Stimulated activated CD4-positive, alpha-beta T cell treated with anti-CD3 and anti-CD28 coated beads, Interleukin-4, amount 100 ng/mL, for 48 hours (primary cell): Measurements from ENCODE around the gene MTUS2.

ENCODE experiments used
- DNase-seq, 2 donors: peaks; one replicate each; pipeline ENCODE4 v3.0.0-alpha.2; 2020; ENCODE audit warnings: low read depth in 2 of 2

Gene MTUS2

GRCh38 chr13:29524641-29525040, 704.5 kb downstream of the MTUS2 start:
- no peak for DNase-seq

GRCh38 chr13:29525757-29526156, 705.6 kb downstream of the MTUS2 start:
- no peak for DNase-seq

GRCh38 chr13:29526741-29527140, 706.6 kb downstream of the MTUS2 start:
- DNase-seq = no peak

GRCh38 chr13:29527511-29527910, 707.4 kb downstream of the MTUS2 start:
- DNase-seq = no peak

GRCh38 chr13:29527916-29528315, 707.8 kb downstream of the MTUS2 start:
- no peak for DNase-seq

- DNase-seq = no peak
Observed at GRCh38 chr13:29529754-29530153, 709.6 kb downstream of the MTUS2 start.

GRCh38 chr13:29530901-29531300, 710.8 kb downstream of the MTUS2 start:
- DNase-seq = no peak

GRCh38 chr13:29532116-29532515, 712.0 kb downstream of the MTUS2 start:
- no peak for DNase-seq

GRCh38 chr13:29532821-29533220, 712.7 kb downstream of the MTUS2 start:
- DNase-seq = no peak

- no peak for DNase-seq
Observed at GRCh38 chr13:29534083-29534482, 713.9 kb downstream of the MTUS2 start.

- DNase-seq = no peak
Observed at GRCh38 chr13:29535663-29536655, 715.8 kb downstream of the MTUS2 start.

GRCh38 chr13:29536853-29537252, 716.7 kb downstream of the MTUS2 start:
- DNase-seq = no peak

- DNase-seq = no peak
Observed at GRCh38 chr13:29537736-29538651, 717.9 kb downstream of the MTUS2 start.

- no peak for DNase-seq
Observed at GRCh38 chr13:29538652-29539040, 718.5 kb downstream of the MTUS2 start.

GRCh38 chr13:29539856-29540255, 719.7 kb downstream of the MTUS2 start:
- DNase-seq = no peak

- no peak for DNase-seq
Observed at GRCh38 chr13:29540334-29540733, 720.2 kb downstream of the MTUS2 start.

GRCh38 chr13:29540799-29541198, 720.7 kb downstream of the MTUS2 start:
- no peak for DNase-seq

- no peak for DNase-seq
Observed at GRCh38 chr13:29541400-29541799, 721.3 kb downstream of the MTUS2 start.

GRCh38 chr13:29542381-29542780, 722.2 kb downstream of the MTUS2 start:
- DNase-seq = no peak

- peak; percentile 54 to 61 for DNase-seq
Observed at GRCh38 chr13:29543230-29544215, 723.4 kb downstream of the MTUS2 start.

- DNase-seq = no peak
Observed at GRCh38 chr13:29545988-29546387, 725.8 kb downstream of the MTUS2 start.
